Left kidney (tissue), 2 donors: ENCODE results near the gene TCF23. TPM values are rescaled to one million over a fixed set of nuclear protein-coding genes. Genes with fewer than 3 reads are reported as not detected.
"Not testable (repeated sequence)": the region's sequence is repeated elsewhere in the genome, so short reads cannot be mapped to it uniquely, and the experiment has no call there.

Experiments used
- DNase-seq: peaks from one replicate; pipeline ENCODE4 v3.0.0-alpha.2; 2013
- polyA plus RNA-seq: library from polyadenylated mRNA; unstranded; fragments of 120-200 nt; gene quantifications from one replicate; pipeline ENCODE4 v1.2.1, GENCODE V29; 2013; ENCODE audit not compliant: insufficient read length

Gene TCF23
- polyA plus RNA-seq, 1 donor, result 0.50 TPM

GRCh38 chr2:27189989-27190388 is 41.2 kb downstream of the TCF23 start:
- no peak for DNase-seq

GRCh38 chr2:27191070-27191829 is 42.4 kb downstream of the TCF23 start:
- peak; percentile 60 for DNase-seq

- DNase-seq, result no peak
These were observed 45.9 kb downstream of the TCF23 start for GRCh38 chr2:27194538-27195354.

GRCh38 chr2:27195799-27196198 is 47.0 kb downstream of the TCF23 start:
- DNase-seq, result not testable (repeated sequence)

GRCh38 chr2:27198068-27198467 is 49.3 kb downstream of the TCF23 start:
- DNase-seq, result not testable (repeated sequence)

- DNase-seq, result no peak
These were observed 49.8 kb downstream of the TCF23 start for GRCh38 chr2:27198627-27199026.

GRCh38 chr2:27199241-27199640 is 50.4 kb downstream of the TCF23 start:
- DNase-seq, result no peak

GRCh38 chr2:27201675-27202074 is 52.9 kb downstream of the TCF23 start:
- DNase-seq, result no peak

GRCh38 chr2:27202854-27203253 is 54.0 kb downstream of the TCF23 start:
- no peak for DNase-seq

- no peak for DNase-seq
These were observed 54.9 kb downstream of the TCF23 start for GRCh38 chr2:27203741-27204140.

- no peak for DNase-seq
These were observed 55.8 kb downstream of the TCF23 start for GRCh38 chr2:27204566-27204965.

- DNase-seq, result no peak
These were observed 56.4 kb downstream of the TCF23 start for GRCh38 chr2:27205206-27205605.

- DNase-seq, result no peak
These were observed 57.5 kb downstream of the TCF23 start for GRCh38 chr2:27206346-27206745.

Other genes with a start within 250 kb of the TCF23 start
- gene MAPRE3, start 178.4 kb upstream of the TCF23 start, polyA plus RNA-seq, result 12.2 TPM
- 68.9 TPM for gene TMEM214, start 116.0 kb upstream of the TCF23 start, polyA plus RNA-seq
- gene AGBL5, start 97.3 kb upstream of the TCF23 start, polyA plus RNA-seq, result 66.9 TPM
- 205 TPM for gene OST4, start 77.3 kb upstream of the TCF23 start, polyA plus RNA-seq
- gene EMILIN1, start 70.4 kb upstream of the TCF23 start, polyA plus RNA-seq, result 57.7 TPM
- gene KHK, start 62.2 kb upstream of the TCF23 start, polyA plus RNA-seq, result 47.9 TPM
- 5.4 TPM for gene CGREF1, start 29.9 kb upstream of the TCF23 start, polyA plus RNA-seq
- gene ABHD1, start 25.2 kb upstream of the TCF23 start, polyA plus RNA-seq, result 1.4 TPM
- 49.3 TPM for gene PREB, start 14.4 kb upstream of the TCF23 start, polyA plus RNA-seq
- gene PRR30, start 9.6 kb upstream of the TCF23 start, polyA plus RNA-seq, result not detected
- gene ATRAID, start 63.0 kb downstream of the TCF23 start, polyA plus RNA-seq, result 147 TPM
- 48.6 TPM for gene SLC5A6, start 63.3 kb downstream of the TCF23 start, polyA plus RNA-seq
- 54.3 TPM for gene CAD, start 68.4 kb downstream of the TCF23 start, polyA plus RNA-seq
- 6.2 TPM for gene SLC30A3, start 114.0 kb downstream of the TCF23 start, polyA plus RNA-seq
- gene DNAJC5G, start 126.4 kb downstream of the TCF23 start, polyA plus RNA-seq, result 2.0 TPM
- gene TRIM54, start 133.4 kb downstream of the TCF23 start, polyA plus RNA-seq, result 6.7 TPM
- 0.65 TPM for gene UCN, start 159.4 kb downstream of the TCF23 start, polyA plus RNA-seq
- 97.4 TPM for gene MPV17, start 174.1 kb downstream of the TCF23 start, polyA plus RNA-seq
- gene GTF3C2, start 207.8 kb downstream of the TCF23 start, polyA plus RNA-seq, result 86.7 TPM
- gene EIF2B4, start 221.3 kb downstream of the TCF23 start, polyA plus RNA-seq, result 57.9 TPM
- gene SNX17, start 221.6 kb downstream of the TCF23 start, polyA plus RNA-seq, result 94.4 TPM
- 19.6 TPM for gene ZNF513, start 231.7 kb downstream of the TCF23 start, polyA plus RNA-seq